ENCODE data around the gene KMO. TPM values are rescaled to one million over a fixed set of nuclear protein-coding genes. Genes with fewer than 3 reads are reported as not detected.

Gene KMO
- total RNA-seq, 1 experiment from 2014 or later = not detected

- H2BK12ac ChIP-seq (ENCODE audit: insufficient read length, low read depth, low read length) = no peak overlapping the region
- no peak overlapping the region for H2AK5ac ChIP-seq (ENCODE audit: insufficient read length, low read length)
- H2BK20ac ChIP-seq (ENCODE audit: low read depth, low read length, poor library complexity, severe bottlenecking) = no peak overlapping the region
- H3K23me2 ChIP-seq (ENCODE audit: insufficient read length, low read depth, low read length, poor library complexity, severe bottlenecking) = no peaks in the 10 kb centered on the region
- H3K27ac Mint-ChIP-seq = no peak overlapping the region
- no peak overlapping the region for H3K18ac ChIP-seq (ENCODE audit: insufficient read length, low read depth, low read length)
- no peaks in the 10 kb centered on the region for H3K79me2 ChIP-seq (ENCODE audit: insufficient read depth, low read length)
- H3K4ac ChIP-seq (ENCODE audit: low read depth, low read length) = no peak overlapping the region
- no peak overlapping the region for H3K14ac ChIP-seq (ENCODE audit: insufficient read depth, low read length)
- H3K9me3 ChIP-seq (ENCODE audit: control insufficient read depth, low read depth, low read length) = no peaks in the 10 kb centered on the region
- H3K56ac ChIP-seq (ENCODE audit: insufficient read length, low read depth, low read length) = no peak overlapping the region
- H4K91ac ChIP-seq (ENCODE audit: insufficient read length, low read depth, low read length) = no peak overlapping the region
- H3K79me1 ChIP-seq (ENCODE audit: insufficient read depth, low read depth, low read length, poor library complexity, severe bottlenecking) = no peaks in the 10 kb centered on the region
- H3K23ac ChIP-seq (ENCODE audit: insufficient read length, low read depth, low read length) = no peak overlapping the region
- no peak overlapping the region for H3K27ac ChIP-seq (ENCODE audit: insufficient read length, low read depth, low read length)
- H3T11ph ChIP-seq (ENCODE audit: low read length) = no peak overlapping the region
- no peak overlapping the region for H3K4me3 Mint-ChIP-seq
- no peak overlapping the region for H2AFZ ChIP-seq (ENCODE audit: low read length)
- peaks cover 24 to 75% (median 51%) of the 10 kb centered on the region in 3 experiments; a peak in 6 of 7 replicates for H3K36me3 Mint-ChIP-seq (ENCODE audit: insufficient read depth in 1 of 3, low read depth in 3 of 3)
- TF ChIP-seq CTCF (conservative IDR thresholded peaks at IDR 0.05) = no peak
- no peak overlapping the region for H2BK120ac ChIP-seq (ENCODE audit: low read depth, low read length, poor library complexity, severe bottlenecking)
- H4K8ac ChIP-seq (replicated peaks; ENCODE audit: insufficient read length, low read depth, low read length) = no peak overlapping the region
- H3K4me2 ChIP-seq (ENCODE audit: insufficient read depth, insufficient read length, low read length) = no peak overlapping the region
- H3K9me3 Mint-ChIP-seq = no peaks in the 10 kb centered on the region
- whole genome bisulfite sequencing (ENCODE audit: extremely low coverage, insufficient read length, low lambda C conversion rate) = no CpG with 5 or more reads among the region's 2 CpGs
- H3K9ac ChIP-seq (ENCODE audit: extremely low read depth, insufficient read length, low read length) = no peak overlapping the region
- no peaks in the 10 kb centered on the region for H4K20me1 ChIP-seq (ENCODE audit: control insufficient read depth, insufficient read depth, insufficient read length)
- DNase-seq = no peak
- H3K4me1 Mint-ChIP-seq = no peaks in the 10 kb centered on the region
- H4K5ac ChIP-seq (ENCODE audit: insufficient read length, low read depth, low read length) = no peak overlapping the region
- H2BK15ac ChIP-seq (ENCODE audit: low read depth, low read length) = no peak overlapping the region
- H3K27me3 Mint-ChIP-seq (ENCODE audit: low read depth) = no peaks in the 10 kb centered on the region
- no peak overlapping the region for H2BK5ac ChIP-seq (ENCODE audit: insufficient read length, low read length)
- H3K4me1 ChIP-seq (ENCODE audit: insufficient read depth, low read length) = no peaks in the 10 kb centered on the region
- H3K27me3 ChIP-seq (ENCODE audit: insufficient read depth, low read length) = no peaks in the 10 kb centered on the region
Observed at GRCh38 chr1:241507189-241507863, 24.9 kb upstream of the KMO start.
